ENCODE data around the gene RBMS3.

DNA sequence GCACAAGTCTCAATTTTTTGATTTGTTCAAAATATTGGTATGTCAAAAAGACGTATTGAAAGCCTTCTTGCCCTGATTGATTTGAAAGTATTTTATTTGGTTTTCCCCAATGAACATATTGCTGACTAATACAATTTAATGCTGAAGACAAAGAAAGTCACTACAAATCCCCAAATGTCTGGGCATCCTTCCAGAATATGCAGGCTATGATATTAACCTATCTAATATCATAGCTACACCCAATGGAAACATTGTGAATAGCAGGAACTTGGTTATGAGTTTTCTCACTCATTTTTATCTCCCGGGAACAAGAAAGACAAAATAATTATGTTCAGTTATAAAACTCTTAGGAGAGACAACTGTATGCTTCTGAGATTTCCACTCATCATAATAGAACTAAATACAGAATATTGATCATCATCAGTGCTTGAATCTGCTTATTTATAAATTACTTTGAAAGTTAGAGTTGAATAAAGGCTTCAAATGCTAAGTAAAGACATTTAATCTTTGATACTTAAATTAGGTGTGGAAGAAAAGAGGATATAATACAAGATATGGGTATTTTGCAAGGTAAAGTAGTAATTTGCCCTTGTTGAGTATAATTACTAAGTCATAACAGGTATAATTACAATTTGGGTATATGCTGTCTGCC lies 483.9 kb downstream of the RBMS3 start:
- TF ChIP-seq POLR2AphosphoS5 (IDR thresholded peaks at IDR 0.05), result peak in 3 of 4 donors; percentile 21 to 63 (median 53)
- TF ChIP-seq, protein P1, sequence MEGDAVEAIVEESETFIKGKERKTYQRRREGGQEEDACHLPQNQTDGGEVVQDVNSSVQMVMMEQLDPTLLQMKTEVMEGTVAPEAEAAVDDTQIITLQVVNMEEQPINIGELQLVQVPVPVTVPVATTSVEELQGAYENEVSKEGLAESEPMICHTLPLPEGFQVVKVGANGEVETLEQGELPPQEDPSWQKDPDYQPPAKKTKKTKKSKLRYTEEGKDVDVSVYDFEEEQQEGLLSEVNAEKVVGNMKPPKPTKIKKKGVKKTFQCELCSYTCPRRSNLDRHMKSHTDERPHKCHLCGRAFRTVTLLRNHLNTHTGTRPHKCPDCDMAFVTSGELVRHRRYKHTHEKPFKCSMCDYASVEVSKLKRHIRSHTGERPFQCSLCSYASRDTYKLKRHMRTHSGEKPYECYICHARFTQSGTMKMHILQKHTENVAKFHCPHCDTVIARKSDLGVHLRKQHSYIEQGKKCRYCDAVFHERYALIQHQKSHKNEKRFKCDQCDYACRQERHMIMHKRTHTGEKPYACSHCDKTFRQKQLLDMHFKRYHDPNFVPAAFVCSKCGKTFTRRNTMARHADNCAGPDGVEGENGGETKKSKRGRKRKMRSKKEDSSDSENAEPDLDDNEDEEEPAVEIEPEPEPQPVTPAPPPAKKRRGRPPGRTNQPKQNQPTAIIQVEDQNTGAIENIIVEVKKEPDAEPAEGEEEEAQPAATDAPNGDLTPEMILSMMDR (IDR thresholded peaks at IDR 0.05), result peak; percentile 29 to 59 (median 53)
- no peak for TF ChIP-seq POLR2A (IDR thresholded peaks at IDR 0.05)
